ENCODE results near the gene NDUFB5.

NDUFB5 gene

DNA sequence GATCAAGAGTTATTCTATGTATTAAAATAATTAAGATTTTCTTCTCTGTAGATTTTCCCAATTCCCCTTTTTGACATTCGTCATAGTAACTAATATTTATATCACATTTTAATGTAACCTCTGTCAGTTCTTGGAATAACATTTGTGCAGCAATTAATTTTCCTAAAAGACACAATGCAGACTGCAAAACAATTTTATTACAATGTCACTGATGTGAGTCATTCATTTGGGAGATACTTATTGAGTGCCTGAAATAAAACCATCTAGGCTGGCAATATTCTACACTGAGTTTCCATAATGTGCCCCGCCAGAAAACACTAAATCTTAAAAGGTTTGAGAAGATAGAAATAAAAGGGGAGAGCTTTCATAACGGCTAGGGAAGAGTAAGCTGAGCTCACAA, 41.6 kb downstream of the NDUFB5 start:
- Histone ChIP-seq H3K4me2 (ENCODE audit: low read length) (no peak overlapping the region), H4K20me1 (ENCODE audit: insufficient read depth, low read length) (no peaks in the 10 kb centered on the region), H3K27me3 (ENCODE audit: low read depth, low read length) (no peaks in the 10 kb centered on the region), H3K9ac (ENCODE audit: low read length) (no peak overlapping the region), H3K4me1 (ENCODE audit: low read length) (peaks cover 16% of the 10 kb centered on the region), H3K27ac (ENCODE audit: low read length) (no peak overlapping the region), H3K4me3 (ENCODE audit: low read length) (no peak overlapping the region), H2AFZ (ENCODE audit: low read depth, low read length) (no peak overlapping the region), H3K79me2 (ENCODE audit: low read length) (no peaks in the 10 kb centered on the region), H3K9me3 (ENCODE audit: insufficient read depth, low read length) (no peaks in the 10 kb centered on the region), H3K36me3 (replicated peaks; ENCODE audit: low read depth, low read length) (no peaks in the 10 kb centered on the region)
- TF ChIP-seq, protein P1, sequence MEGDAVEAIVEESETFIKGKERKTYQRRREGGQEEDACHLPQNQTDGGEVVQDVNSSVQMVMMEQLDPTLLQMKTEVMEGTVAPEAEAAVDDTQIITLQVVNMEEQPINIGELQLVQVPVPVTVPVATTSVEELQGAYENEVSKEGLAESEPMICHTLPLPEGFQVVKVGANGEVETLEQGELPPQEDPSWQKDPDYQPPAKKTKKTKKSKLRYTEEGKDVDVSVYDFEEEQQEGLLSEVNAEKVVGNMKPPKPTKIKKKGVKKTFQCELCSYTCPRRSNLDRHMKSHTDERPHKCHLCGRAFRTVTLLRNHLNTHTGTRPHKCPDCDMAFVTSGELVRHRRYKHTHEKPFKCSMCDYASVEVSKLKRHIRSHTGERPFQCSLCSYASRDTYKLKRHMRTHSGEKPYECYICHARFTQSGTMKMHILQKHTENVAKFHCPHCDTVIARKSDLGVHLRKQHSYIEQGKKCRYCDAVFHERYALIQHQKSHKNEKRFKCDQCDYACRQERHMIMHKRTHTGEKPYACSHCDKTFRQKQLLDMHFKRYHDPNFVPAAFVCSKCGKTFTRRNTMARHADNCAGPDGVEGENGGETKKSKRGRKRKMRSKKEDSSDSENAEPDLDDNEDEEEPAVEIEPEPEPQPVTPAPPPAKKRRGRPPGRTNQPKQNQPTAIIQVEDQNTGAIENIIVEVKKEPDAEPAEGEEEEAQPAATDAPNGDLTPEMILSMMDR (IDR thresholded peaks at IDR 0.05; ENCODE audit: low read depth, low read length) = no peak
- TF ChIP-seq EZH2phosphoT487 (IDR thresholded peaks at IDR 0.05; ENCODE audit: low read depth) = no peak

DNA sequence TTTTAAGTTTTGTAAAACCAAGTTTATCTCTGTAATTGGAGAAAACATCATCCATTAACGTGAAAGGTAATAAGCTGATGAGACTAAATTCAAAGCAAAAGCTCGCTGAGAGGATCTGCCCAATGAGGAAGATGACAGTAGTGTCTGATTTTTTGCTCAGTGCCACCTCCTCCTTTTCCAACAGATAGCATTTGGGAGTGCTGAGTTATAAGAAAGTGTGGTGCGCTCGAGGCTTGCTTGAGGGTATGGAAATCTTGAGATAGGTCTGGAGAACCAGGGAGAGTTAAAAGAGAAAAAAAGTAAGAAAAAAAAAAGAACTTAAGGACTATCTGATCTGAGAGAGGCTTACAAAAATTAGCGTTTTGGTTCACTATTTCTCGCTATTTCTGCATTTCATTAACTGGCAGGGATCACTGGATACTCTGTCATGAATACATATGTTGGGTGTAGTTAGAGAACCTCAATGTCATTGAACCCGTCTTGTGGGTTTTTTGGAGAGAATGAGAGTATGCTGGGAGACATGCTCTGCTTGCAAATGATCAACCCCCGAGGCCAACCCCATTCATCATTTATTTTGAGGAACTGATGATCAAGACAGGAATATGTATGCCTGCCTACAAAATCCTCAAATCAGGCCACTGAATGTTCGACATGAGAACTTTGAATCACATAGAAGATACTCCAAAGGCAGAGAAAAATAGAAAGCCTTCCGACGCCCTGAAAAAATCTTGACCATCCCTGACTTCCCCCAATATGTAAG, 47.3 kb downstream of the NDUFB5 start:
- H3K4me3 ChIP-seq (ENCODE audit: low read length) = peak overlapping the region; percentile 88
- peaks cover 16% of the 10 kb centered on the region for H4K20me1 ChIP-seq (ENCODE audit: insufficient read depth, low read length)
- H3K9ac ChIP-seq (ENCODE audit: low read length) = peak overlapping the region; percentile 76
- H3K4me2 ChIP-seq (ENCODE audit: low read length) = peak overlapping the region; percentile 77
- TF ChIP-seq, protein P1 (IDR thresholded peaks at IDR 0.05; ENCODE audit: low read depth, low read length) = no peak
- no peaks in the 10 kb centered on the region for H3K9me3 ChIP-seq (ENCODE audit: insufficient read depth, low read length)
- no peaks in the 10 kb centered on the region for H3K27me3 ChIP-seq (ENCODE audit: low read depth, low read length)
- peak overlapping the region; percentile 82 for H2AFZ ChIP-seq (ENCODE audit: low read depth, low read length)
- H3K27ac ChIP-seq (ENCODE audit: low read length) = peak overlapping the region; percentile 87
- H3K79me2 ChIP-seq (ENCODE audit: low read length) = peaks cover 38% of the 10 kb centered on the region
- H3K36me3 ChIP-seq (replicated peaks; ENCODE audit: low read depth, low read length) = peaks cover 7% of the 10 kb centered on the region
- H3K4me1 ChIP-seq (ENCODE audit: low read length) = peaks cover 24% of the 10 kb centered on the region

DNA sequence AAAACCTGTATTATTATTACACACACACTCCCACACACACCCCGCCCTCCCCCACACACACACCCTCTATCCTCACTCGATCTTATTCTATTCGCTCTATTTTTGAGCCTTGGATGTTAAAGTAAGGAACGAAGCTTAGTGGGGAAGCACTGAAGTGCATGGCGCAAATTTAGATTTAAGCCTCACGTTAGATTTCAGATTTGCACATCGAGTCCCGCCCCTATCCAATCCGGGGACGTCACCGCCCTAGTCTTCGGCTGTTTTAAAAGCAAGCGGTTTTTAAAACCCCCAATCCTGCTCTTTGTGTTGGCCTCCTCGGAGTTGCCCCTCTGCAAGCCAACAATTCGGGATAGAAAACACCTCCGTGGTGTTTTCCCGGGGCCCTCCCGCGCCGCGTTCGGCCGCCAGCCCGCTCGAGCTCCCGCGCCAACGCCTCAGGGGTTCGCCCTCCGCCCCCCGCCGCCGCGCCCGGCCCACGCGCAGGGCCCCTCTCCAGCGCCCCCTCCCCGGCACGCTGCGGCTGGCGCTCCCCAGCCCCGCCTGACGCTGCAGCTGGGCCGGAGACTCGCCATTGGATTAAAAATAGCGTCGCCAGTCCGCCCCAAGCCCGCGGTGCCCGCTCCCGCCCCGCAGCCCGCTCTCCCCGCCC, 48.0 kb downstream of the NDUFB5 start, which contains the start of gene USP13:
TSS of gene USP13 (plus strand) at position 594 of the 649 bp plus-strand sequence. CDS start 186 bp downstream, outside the sequence.
- Histone ChIP-seq H3K4me3 (ENCODE audit: low read length) (peak within 1 kb of the TSS; percentile 88), H3K36me3 (replicated peaks; ENCODE audit: low read depth, low read length) (peaks cover 9% of the 10 kb centered on the region)
- TF ChIP-seq, protein P1 (IDR thresholded peaks at IDR 0.05; ENCODE audit: low read depth, low read length) = no peak; the same call in 1 of the 2 replicates
- no peak for TF ChIP-seq EZH2phosphoT487 (IDR thresholded peaks at IDR 0.05; ENCODE audit: low read depth)

DNA sequence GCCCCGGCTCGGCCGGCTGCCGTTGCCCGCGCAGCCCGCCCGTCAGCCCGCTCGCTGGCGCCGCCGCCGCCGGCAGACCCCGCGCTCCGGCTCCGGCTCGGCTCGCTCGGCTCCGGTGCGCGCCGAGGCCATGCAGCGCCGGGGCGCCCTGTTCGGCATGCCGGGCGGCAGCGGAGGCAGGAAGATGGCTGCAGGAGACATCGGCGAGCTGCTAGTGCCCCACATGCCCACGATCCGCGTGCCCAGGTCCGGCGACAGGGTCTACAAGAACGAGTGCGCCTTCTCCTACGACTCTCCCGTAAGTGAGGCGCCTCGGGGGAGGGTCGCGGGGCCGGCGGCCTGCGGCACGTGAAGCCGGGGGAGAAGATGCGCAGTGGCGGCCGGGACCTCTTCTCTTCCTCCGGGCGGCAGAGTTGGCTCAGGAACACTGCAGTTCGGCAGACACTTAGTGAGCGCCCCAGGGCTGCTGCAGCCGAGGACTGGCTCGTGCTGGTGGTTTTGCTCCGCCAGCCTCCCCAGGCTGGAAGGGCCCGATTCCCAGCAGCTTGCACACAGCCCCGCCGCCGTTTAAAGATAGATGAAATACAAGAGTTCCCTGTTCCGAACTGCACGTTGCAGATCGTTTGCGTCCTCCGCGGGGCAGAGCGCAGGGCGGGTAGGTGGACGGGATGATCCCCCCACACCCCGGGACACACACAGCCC, 48.7 kb downstream of the NDUFB5 start:
- TF ChIP-seq EZH2phosphoT487 (IDR thresholded peaks at IDR 0.05; ENCODE audit: low read depth) = no peak
- TF ChIP-seq, protein P1 (IDR thresholded peaks at IDR 0.05; ENCODE audit: low read depth, low read length) = no peak
- Histone ChIP-seq H3K4me3 (ENCODE audit: low read length) (peak overlapping the region; percentile 88), H4K20me1 (ENCODE audit: insufficient read depth, low read length) (peaks cover 20% of the 10 kb centered on the region), H3K9ac (ENCODE audit: low read length) (peak overlapping the region; percentile 76), H3K79me2 (ENCODE audit: low read length) (peaks cover 51% of the 10 kb centered on the region), H3K9me3 (ENCODE audit: insufficient read depth, low read length) (no peaks in the 10 kb centered on the region), H3K4me2 (ENCODE audit: low read length) (peak overlapping the region; percentile 77), H3K4me1 (ENCODE audit: low read length) (peaks cover 24% of the 10 kb centered on the region), H3K27ac (ENCODE audit: low read length) (peak overlapping the region; percentile 87), H3K27me3 (ENCODE audit: low read depth, low read length) (no peaks in the 10 kb centered on the region), H2AFZ (ENCODE audit: low read depth, low read length) (peak overlapping the region; percentile 76; the same call in 1 of the 2 replicates), H3K36me3 (replicated peaks; ENCODE audit: low read depth, low read length) (peaks cover 9% of the 10 kb centered on the region)

More for the DNA sequence above, 48.0 kb downstream of the NDUFB5 start, which contains the start of gene USP13:
- Histone ChIP-seq H3K79me2 (ENCODE audit: low read length) (peaks cover 44% of the 10 kb centered on the region), H3K9ac (ENCODE audit: low read length) (peak within 1 kb of the TSS; percentile 76), H3K4me1 (ENCODE audit: low read length) (peaks cover 24% of the 10 kb centered on the region), H3K9me3 (ENCODE audit: insufficient read depth, low read length) (no peaks in the 10 kb centered on the region), H3K27me3 (ENCODE audit: low read depth, low read length) (no peaks in the 10 kb centered on the region), H3K27ac (ENCODE audit: low read length) (peak within 1 kb of the TSS; percentile 87), H4K20me1 (ENCODE audit: insufficient read depth, low read length) (peaks cover 18% of the 10 kb centered on the region), H3K4me2 (ENCODE audit: low read length) (peak within 1 kb of the TSS; percentile 77), H2AFZ (ENCODE audit: low read depth, low read length) (peak within 1 kb of the TSS; percentile 82)
